NCI-H748 (cell line): ENCODE data around the gene MTG1.
"Not testable (repeated sequence)": the region's sequence is repeated elsewhere in the genome, so short reads cannot be mapped to it uniquely, and the experiment has no call there.

Source experiments
- DNase-seq: peaks from one replicate; lab custom pipeline; 2025; ENCODE audit not compliant: unreplicated experiment; lab: John Stamatoyannopoulos, UW

Gene MTG1

GRCh38 chr10:133460208-133460769 lies 66.3 kb downstream of the MTG1 start:
- DNase-seq, result no peak

DNA sequence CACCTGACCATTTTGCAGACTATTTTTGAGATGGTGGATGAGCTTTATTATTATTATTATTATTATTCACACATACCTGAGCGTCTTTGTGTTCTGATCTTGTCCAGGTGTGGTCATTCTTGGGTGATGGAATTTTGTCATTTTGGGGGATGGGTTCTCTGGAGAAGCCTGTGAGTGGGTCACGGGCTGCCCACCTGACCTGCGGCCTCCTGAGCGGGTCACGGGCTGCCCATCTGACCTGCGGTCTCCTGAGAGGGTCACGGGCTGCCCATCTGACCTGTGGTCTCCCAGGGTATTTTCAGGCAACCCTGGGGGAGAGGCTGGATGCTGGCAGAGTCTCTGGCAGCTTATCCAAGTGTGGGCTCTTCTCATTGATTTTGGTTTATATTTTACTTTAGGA lies 67.1 kb downstream of the MTG1 start:
- no peak for DNase-seq

- no peak for DNase-seq
Measured at GRCh38 chr10:133461841-133462240, 67.9 kb downstream of the MTG1 start.

DNA sequence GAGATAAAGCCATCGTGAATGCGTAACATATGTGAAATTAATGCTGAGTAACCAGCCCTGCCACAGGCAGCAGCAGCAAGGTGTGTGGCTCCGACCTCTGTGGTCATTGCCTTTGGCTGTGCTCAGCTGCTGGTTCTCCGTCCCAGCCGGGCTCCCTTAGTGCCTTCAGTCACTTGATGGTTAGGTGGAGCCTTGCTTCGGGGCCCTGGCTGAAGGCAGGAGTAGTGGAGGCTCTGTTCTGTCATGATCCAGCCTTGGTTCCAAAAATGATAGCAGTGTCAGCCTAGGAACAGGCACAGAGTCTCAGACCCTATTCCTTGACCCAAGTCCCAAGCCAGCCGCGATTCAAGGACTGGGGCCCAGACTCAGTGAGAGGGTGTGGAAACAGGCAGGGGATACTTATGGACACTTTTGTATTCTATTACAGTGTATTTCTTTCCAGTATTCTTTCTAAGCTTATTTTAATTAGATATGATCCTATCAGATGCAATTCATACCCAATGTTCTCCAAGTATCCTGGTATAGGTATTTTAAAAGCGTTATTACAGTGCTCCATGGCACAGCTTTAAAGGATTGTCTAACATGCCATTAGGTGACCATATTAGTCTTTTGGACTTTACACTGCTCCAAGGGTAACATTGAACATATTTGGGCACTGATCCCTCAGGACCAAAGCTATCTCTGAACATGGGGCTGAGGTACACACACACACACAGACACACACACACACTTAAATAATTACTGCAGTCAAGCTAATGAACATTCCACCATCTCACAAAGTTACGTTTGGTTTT lies 68.8 kb downstream of the MTG1 start:
- DNase-seq, result no peak

DNA sequence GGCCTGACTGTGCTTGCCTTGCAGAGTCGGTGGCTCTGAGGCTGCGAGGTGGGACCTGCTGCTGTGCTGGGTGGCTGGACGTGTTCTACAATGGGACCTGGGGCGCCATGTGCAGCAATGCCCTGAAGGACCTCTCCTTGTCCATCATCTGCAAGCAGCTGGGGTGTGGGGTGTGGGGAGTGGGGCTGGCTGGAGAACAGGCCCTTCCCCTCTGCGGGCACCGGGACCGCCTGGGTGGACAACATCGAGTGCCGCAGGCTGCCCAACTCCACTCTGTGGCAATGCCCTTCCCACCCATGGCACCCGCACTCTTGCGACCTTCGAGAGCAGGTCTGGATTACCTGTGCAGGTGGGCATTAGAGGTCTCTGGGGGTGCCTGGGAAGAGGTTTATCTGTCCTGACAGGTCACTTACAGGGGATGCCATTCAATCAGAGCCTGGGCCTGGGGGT lies 70.7 kb downstream of the MTG1 start:
- DNase-seq, result no peak

DNA sequence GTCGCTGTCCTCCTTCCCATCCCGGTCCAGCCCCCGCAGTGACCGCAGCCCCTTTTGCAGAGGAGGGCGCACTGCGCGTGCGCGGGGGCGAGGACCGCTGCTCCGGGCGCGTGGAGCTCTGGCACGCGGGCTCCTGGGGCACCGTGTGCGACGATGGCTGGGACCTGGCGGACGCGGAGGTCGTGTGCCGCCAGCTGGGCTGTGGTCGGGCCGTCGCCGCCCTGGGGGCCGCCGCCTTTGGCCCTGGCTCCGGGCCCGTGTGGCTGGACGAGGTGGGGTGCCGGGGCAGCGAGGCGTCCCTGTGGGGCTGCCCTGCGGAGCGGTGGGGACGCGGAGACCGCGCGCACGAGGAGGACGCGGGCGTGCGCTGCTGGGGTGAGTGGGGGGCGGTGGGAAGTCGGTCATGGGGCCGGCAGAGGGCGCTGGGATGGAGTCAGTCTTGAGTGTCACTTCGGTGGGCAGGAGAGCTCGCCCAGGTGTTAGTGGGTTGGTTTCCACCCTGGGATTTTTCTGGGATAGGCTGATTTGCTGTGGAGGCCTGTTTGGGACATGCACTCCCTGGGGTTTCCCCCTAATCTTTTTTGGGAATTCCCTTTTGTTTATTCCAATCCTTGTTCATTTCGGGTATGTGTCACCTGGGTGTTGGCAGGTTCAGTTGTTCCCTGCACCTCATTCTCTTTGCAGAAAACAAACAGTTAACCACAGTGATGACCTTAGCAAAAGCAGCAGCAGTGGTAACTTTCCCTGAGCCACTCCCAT lies 71.4 kb downstream of the MTG1 start:
- no peak for DNase-seq

DNA sequence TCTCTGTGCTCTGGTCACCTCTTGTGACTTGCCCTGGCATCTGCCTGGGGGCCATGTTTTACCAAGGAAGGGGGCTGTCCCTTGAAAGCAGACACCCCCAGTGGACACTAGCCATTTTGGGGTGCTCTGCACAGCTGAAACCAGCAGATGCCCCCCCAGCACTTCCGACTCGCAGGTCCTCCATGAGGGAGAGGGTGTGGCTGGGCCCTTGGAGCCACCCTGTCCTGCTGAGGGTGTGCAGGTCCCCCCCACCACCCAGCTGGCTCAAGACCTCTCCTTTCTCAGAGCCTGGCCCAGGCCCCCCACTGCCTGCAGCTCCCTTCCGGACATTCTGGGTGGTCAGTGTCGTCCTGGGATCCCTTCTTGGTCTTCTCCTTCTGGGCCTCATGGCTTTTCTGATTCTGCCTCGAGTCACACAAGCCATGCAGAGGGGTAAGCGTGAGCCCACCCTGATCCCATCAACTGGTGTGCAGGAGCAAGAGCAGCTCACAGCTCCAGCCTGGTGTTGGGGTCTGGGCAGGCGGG lies 72.1 kb downstream of the MTG1 start:
- no peak for DNase-seq

GRCh38 chr10:133466683-133467275 lies 72.8 kb downstream of the MTG1 start:
- no peak for DNase-seq

GRCh38 chr10:133467286-133467911 lies 73.4 kb downstream of the MTG1 start:
- no peak for DNase-seq

DNA sequence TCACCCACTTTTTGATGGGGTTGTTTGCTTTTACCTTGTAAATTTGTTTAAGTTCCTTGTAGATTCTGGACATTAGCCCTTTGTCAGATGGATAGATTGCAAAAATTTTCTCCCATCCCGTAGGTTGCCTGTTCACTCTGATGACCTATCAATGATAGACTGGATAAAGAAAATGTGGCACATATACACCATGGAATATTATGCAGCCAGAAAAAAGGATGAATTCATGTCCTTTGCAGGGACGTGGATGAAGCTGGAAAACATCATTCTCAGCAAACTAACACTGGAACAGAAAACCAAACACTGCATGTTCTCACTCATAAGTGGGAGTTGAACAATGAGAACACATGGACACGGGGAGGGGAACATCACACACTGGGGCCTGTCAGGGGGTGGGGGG lies 75.2 kb downstream of the MTG1 start:
- DNase-seq, result not testable (repeated sequence)

DNA sequence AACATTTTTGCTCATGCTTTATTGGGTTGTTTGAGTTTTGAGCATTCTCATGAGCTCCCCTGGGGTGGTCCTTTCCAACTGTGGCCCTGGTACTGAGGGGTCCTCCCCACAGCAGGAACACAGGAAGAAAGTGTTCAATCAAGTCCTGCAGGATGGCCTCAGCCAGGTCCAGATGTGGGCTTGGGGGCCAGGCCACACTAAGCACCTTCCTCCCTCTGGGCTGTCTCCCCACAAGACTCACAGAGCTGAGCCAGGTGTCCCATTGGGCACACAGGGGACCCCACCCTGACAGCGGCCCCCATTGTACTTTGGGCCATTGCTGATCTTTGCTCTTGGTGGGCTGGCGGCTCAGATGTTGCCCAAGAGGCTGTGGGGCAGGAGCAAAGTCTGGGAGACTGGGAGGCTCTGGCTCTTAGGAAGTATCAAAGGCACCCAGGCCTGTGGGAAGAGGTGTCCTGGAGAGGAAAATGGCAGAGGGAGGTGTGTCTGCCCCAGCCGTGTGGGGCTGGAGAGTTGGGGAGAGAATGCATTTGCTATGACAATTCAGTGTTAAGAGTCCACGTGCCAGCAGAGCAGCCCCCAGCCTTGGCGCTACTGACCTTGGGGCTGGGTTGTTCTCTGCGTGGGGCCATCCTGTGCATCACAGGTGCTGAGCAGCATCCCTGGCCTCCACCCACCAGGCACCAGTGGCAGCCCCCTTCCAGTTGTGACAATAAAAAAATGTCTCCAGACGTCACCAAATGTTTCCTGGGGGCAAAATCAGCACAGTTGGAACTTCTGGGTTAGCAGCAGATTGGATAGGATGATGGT lies 77.5 kb downstream of the MTG1 start:
- DNase-seq, result no peak
